HFFc6 (cell line): ENCODE results near the gene MSI2. TPM values are rescaled to one million over a fixed set of nuclear protein-coding genes. Genes with fewer than 3 reads are reported as not detected.

Experiments used
- DNase-seq: peaks from one replicate; pipeline ENCODE4 v3.0.0-alpha.2; 2018
- H3K27ac Mint-ChIP-seq: 2 replicates; pipeline ENCODE4 v1.8.0; 2020; ENCODE audit warnings: mild to moderate bottlenecking, mixed read lengths
- H3K27me3 Mint-ChIP-seq: 2 replicates; pipeline ENCODE4 v1.8.0; 2021; ENCODE audit warnings: mild to moderate bottlenecking, moderate library complexity, mixed read lengths; ENCODE audit not compliant: insufficient read depth
- H3K36me3 Mint-ChIP-seq: 2 replicates; pipeline ENCODE4 v1.8.0; 2021; ENCODE audit warnings: low read depth, mixed read lengths
- H3K4me1 Mint-ChIP-seq: 2 replicates; pipeline ENCODE4 v1.8.0; 2020; ENCODE audit warnings: low read depth, mixed read lengths
- H3K4me3 Mint-ChIP-seq: 2 replicates; pipeline ENCODE4 v1.8.0; 2020; ENCODE audit warnings: mild to moderate bottlenecking, moderate library complexity, mixed read lengths
- H3K9me3 Mint-ChIP-seq: 2 replicates; pipeline ENCODE4 v1.8.0; 2020; ENCODE audit warnings: mild to moderate bottlenecking, mixed read lengths
- total RNA-seq, 6 experiments: library from RNA; stranded (reverse); fragmentation: NEBNext Ultra II Directional; extraction: Animal tissue kit (Norgen Biotek cat#: 25700); gene quantifications; 2 replicates in 1 of 6; 3 replicates in 5 of 6; pipeline ENCODE4 v1.2.3, GENCODE V29; 2021
- TF ChIP-seq, protein P1 (sequence below): fragments of 200-600 bp; sonication (generic); IDR thresholded peaks from 2 replicates; pipeline ENCODE4 v1.5.0; 2021; ENCODE audit warnings: antibody characterized with exemption, mild to moderate bottlenecking

Gene MSI2
- total RNA-seq, 6 experiments from 2014 or later: 53.5 to 71.7 (median 55.0) TPM

DNA sequence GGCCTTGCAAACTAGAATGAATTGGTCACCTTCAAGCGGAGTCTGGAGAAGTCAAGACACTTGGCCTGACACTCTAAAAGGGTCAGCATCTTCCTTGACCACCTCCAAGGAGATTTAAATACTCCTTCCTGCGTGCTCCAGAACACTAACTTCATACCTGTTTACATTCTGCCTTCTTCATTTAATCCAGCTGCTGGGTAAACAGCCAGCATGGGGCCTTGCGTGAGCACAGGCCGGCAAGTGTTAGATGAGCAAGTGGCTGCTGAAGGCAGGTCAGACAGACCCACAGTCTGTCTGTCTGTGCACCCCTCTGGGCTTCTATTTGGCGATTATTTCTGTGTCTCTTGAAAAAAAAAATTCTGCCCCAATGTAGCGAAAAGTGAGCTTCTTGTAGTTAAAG is 153.8 kb downstream of the MSI2 start:
- H3K36me3 Mint-ChIP-seq: peaks cover 6% of the 10 kb centered on the region
- H3K27ac Mint-ChIP-seq: no peak overlapping the region
- no peak overlapping the region for H3K4me3 Mint-ChIP-seq
- DNase-seq: no peak
- H3K27me3 Mint-ChIP-seq: no peaks in the 10 kb centered on the region; the same call in 1 of the 2 replicates
- no peaks in the 10 kb centered on the region for H3K9me3 Mint-ChIP-seq
- TF ChIP-seq, protein P1, sequence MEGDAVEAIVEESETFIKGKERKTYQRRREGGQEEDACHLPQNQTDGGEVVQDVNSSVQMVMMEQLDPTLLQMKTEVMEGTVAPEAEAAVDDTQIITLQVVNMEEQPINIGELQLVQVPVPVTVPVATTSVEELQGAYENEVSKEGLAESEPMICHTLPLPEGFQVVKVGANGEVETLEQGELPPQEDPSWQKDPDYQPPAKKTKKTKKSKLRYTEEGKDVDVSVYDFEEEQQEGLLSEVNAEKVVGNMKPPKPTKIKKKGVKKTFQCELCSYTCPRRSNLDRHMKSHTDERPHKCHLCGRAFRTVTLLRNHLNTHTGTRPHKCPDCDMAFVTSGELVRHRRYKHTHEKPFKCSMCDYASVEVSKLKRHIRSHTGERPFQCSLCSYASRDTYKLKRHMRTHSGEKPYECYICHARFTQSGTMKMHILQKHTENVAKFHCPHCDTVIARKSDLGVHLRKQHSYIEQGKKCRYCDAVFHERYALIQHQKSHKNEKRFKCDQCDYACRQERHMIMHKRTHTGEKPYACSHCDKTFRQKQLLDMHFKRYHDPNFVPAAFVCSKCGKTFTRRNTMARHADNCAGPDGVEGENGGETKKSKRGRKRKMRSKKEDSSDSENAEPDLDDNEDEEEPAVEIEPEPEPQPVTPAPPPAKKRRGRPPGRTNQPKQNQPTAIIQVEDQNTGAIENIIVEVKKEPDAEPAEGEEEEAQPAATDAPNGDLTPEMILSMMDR: no peak
- peaks cover 28% of the 10 kb centered on the region for H3K4me1 Mint-ChIP-seq

DNA sequence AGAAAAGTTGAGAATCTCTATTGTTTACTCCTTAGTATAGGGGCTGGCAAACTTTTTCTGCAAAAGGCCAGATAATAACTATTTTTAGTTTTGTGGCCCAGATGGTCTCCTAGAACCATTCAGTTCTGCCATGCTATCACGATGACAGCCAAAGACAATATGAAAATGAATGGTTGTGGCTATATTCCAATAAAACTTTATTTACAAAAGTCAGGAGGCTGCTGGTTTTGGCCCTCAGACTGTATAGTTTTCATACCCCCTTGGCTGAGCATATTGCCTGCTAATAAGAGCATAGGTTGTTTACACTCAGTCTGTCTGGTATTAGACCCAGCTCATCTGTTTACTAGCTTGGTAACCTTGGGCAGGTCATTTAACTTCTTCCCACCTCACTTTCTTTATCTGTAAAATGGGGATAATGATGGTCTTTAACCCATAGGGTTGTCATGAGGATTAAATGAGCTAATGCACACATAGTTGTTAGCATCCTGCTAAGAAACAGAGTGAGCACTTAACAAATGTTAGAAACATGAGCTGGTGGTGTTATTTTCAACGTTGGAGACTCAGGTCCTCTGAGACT is 156.3 kb downstream of the MSI2 start:
- no peak overlapping the region for H3K4me3 Mint-ChIP-seq
- no peak for DNase-seq
- no peak overlapping the region for H3K27ac Mint-ChIP-seq
- peaks cover 10% of the 10 kb centered on the region for H3K4me1 Mint-ChIP-seq
- no peaks in the 10 kb centered on the region for H3K27me3 Mint-ChIP-seq
- peaks cover 6% of the 10 kb centered on the region for H3K36me3 Mint-ChIP-seq
- H3K9me3 Mint-ChIP-seq: no peaks in the 10 kb centered on the region
- TF ChIP-seq, protein P1: no peak

DNA sequence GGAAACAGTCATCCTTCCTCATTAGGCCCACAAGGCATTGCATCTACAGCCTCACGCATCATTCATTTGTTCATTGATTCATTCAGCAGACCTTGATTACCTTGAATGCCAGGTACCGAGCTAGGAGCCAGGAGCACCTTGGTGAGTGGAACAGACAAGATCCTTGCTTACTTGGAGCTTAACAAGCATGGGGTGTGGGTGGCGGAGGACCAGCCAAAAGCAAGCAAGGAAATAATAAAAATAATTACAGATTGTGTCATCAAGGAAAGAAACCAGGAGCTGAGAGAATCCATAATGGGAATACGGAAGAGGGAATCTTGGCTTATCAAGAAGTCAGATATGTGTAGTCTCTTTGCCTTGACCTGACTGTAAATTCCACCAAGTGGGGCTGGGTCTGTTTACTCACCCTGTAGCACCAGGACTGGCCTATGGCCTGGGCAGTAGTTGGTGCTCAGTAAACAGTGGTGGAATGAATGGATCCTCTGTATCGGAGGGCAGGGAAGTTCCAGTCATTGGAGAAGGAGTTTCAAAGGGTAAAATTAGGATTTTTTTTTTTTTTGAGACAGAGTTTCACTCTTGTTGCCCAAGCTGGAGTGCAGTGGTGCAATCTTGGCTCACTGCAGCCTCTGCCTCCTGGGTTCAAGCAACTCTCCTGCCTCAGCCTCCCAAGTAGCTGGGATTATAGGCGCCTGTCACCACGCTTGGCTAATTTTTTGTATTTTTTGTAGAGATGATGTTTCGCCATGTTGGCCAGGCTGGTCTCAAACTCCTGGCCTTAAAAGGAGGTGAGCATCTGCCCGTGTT is 157.7 kb downstream of the MSI2 start:
- Mint-ChIP-seq H3K27me3 (no peaks in the 10 kb centered on the region), H3K27ac (no peak overlapping the region), H3K36me3 (peaks cover 6% of the 10 kb centered on the region; the same call in 1 of the 2 replicates), H3K4me3 (no peak overlapping the region), H3K4me1 (peaks cover 6% of the 10 kb centered on the region; the same call in 1 of the 2 replicates), H3K9me3 (no peaks in the 10 kb centered on the region)
- DNase-seq: no peak
- TF ChIP-seq, protein P1: no peak

DNA sequence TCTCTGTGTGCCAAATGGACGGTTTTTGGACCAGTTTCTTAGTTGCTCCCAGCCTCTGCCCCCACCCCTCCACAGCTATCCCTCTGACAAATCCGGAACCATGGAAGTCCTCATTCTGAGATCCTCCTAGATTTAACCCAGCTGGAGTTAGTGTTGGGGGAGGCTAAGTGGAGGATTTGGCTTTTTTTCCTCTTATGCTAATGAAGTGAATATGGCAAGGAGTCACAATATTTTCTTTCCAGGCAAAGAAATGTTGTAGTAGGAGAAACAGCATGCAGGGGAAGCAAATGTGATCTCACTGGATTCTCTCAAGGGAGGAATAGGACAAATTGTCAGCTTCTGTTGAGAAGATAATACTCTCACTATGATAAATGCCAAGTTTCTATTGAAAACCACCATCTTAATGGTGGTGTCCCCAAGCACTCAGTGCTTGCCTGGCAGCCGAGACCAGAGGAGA is 159.5 kb downstream of the MSI2 start:
- H3K27me3 Mint-ChIP-seq: no peaks in the 10 kb centered on the region

DNA sequence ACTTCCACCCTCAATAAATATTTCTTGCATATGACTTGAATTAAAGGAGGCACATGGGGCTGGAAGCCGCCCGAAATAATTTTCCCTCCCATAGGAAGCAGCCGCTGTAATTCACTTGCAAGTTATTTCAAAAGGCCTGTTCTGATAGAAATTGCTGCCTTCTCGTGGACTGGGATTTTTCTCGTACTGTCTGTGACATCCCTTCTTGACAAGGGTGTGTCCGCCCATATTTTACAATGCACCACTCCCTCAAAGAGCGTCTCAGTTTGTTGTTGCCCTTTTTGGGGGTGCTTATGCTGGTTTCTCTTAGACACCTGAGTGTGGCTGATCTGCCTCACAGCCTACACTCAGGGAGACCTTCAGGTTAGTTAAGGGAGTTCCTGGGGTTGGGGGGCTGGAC is 160.0 kb downstream of the MSI2 start:
- TF ChIP-seq, protein P1: no peak
- peaks cover 20% of the 10 kb centered on the region; the same call in 1 of the 2 replicates for H3K36me3 Mint-ChIP-seq
- no peak overlapping the region for H3K27ac Mint-ChIP-seq
- no peaks in the 10 kb centered on the region for H3K27me3 Mint-ChIP-seq
- H3K4me3 Mint-ChIP-seq: no peak overlapping the region
- H3K9me3 Mint-ChIP-seq: no peaks in the 10 kb centered on the region
- H3K4me1 Mint-ChIP-seq: peaks cover 22% of the 10 kb centered on the region
- no peak for DNase-seq

More for the DNA sequence above, 159.5 kb downstream of the MSI2 start:
- H3K9me3 Mint-ChIP-seq: no peaks in the 10 kb centered on the region
- H3K4me3 Mint-ChIP-seq: no peak overlapping the region
- H3K27ac Mint-ChIP-seq: no peak overlapping the region
- TF ChIP-seq, protein P1: no peak
- no peak for DNase-seq
- peaks cover 17% of the 10 kb centered on the region for H3K4me1 Mint-ChIP-seq
- peaks cover 16% of the 10 kb centered on the region; the same call in 1 of the 2 replicates for H3K36me3 Mint-ChIP-seq
